Measurements from ENCODE around the gene ACKR1.

GRCh38 chr1:159199901-159200300 is 4.8 kb upstream of the ACKR1 start:
- TF ChIP-seq YY1 (IDR thresholded peaks at IDR 0.05; ENCODE audit: insufficient read depth, insufficient read length) (no peak), SUZ12 (IDR thresholded peaks at IDR 0.05; ENCODE audit: extremely low read depth, insufficient read depth, insufficient read length) (no peak), ZNF274 (IDR thresholded peaks at IDR 0.05; ENCODE audit: low read depth, low read length) (no peak)
